H9 (cell line): Measurements from ENCODE around the gene PIGK. TPM values are rescaled to one million over a fixed set of nuclear protein-coding genes. Genes with fewer than 3 reads are reported as not detected.
"Not testable (repeated sequence)": the region's sequence is repeated elsewhere in the genome, so short reads cannot be mapped to it uniquely, and the experiment has no call there.

Experiments used
- DNase-seq: peaks from one replicate; pipeline ENCODE4 v3.0.0-alpha.2; 2017
- H2AFZ ChIP-seq: one replicate; pipeline ENCODE4 v1.6.1; 2013; ENCODE audit warnings: mild to moderate bottlenecking, low read length, control low read depth, moderate library complexity
- H2AK5ac ChIP-seq: 2 replicates; pipeline ENCODE4 v1.6.1; 2013; ENCODE audit warnings: low read length, control low read depth, mixed read lengths; ENCODE audit not compliant: insufficient read length
- H2BK120ac ChIP-seq: one replicate; pipeline ENCODE4 v1.6.1; 2013; ENCODE audit warnings: low read depth, mild to moderate bottlenecking, low read length, control low read depth, inconsistent platforms; ENCODE audit not compliant: poor library complexity, severe bottlenecking
- H2BK12ac ChIP-seq: 2 replicates; pipeline ENCODE4 v1.6.1; 2013; ENCODE audit warnings: low read length, control low read depth, mixed read lengths, low read depth; ENCODE audit not compliant: insufficient read length
- H2BK15ac ChIP-seq: 2 replicates; pipeline ENCODE4 v1.6.1; 2013; ENCODE audit warnings: low read depth, low read length, control low read depth
- H2BK20ac ChIP-seq: one replicate; pipeline ENCODE4 v1.6.1; 2013; ENCODE audit warnings: low read depth, mild to moderate bottlenecking, low read length, control low read depth, inconsistent platforms; ENCODE audit not compliant: poor library complexity, severe bottlenecking
- H2BK5ac ChIP-seq: 2 replicates; pipeline ENCODE4 v1.6.1; 2013; ENCODE audit warnings: low read length, control low read depth, mixed read lengths; ENCODE audit not compliant: insufficient read length
- H3K14ac ChIP-seq: 2 replicates; pipeline ENCODE4 v1.6.1; 2013; ENCODE audit warnings: low read length, control low read depth; ENCODE audit not compliant: insufficient read depth
- H3K18ac ChIP-seq: 2 replicates; pipeline ENCODE4 v1.6.1; 2013; ENCODE audit warnings: low read depth, mild to moderate bottlenecking, mixed read lengths, low read length, control low read depth; ENCODE audit not compliant: insufficient read length
- H3K23ac ChIP-seq: 2 replicates; pipeline ENCODE4 v1.6.1; 2013; ENCODE audit warnings: low read length, control low read depth, mixed read lengths, low read depth; ENCODE audit not compliant: insufficient read length
- H3K23me2 ChIP-seq: 2 replicates; pipeline ENCODE4 v1.6.1; 2013; ENCODE audit warnings: low read depth, mild to moderate bottlenecking, mixed read lengths, low read length, control low read depth; ENCODE audit not compliant: insufficient read length, poor library complexity, severe bottlenecking
- H3K27ac ChIP-seq: 2 replicates; pipeline ENCODE4 v1.5.1; 2013; ENCODE audit warnings: low read length, control low read depth, mixed read lengths, low read depth; ENCODE audit not compliant: insufficient read length
- H3K27me3 ChIP-seq: 2 replicates; pipeline ENCODE4 v1.6.1; 2013; ENCODE audit warnings: low read length, control low read depth, inconsistent platforms; ENCODE audit not compliant: insufficient read depth
- H3K4ac ChIP-seq: 2 replicates; pipeline ENCODE4 v1.6.1; 2013; ENCODE audit warnings: low read depth, mild to moderate bottlenecking, control low read depth, inconsistent platforms, low read length, moderate library complexity
- H3K4me1 ChIP-seq: 2 replicates; pipeline ENCODE4 v1.6.1; 2013; ENCODE audit warnings: low read length, control low read depth, inconsistent platforms; ENCODE audit not compliant: insufficient read depth
- H3K4me2 ChIP-seq: 2 replicates; pipeline ENCODE4 v1.6.1; 2013; ENCODE audit warnings: low read length, control low read depth, mixed read lengths; ENCODE audit not compliant: insufficient read length, insufficient read depth
- H3K56ac ChIP-seq: 2 replicates; pipeline ENCODE4 v1.6.1; 2013; ENCODE audit warnings: low read depth, mild to moderate bottlenecking, mixed read lengths, low read length, control low read depth; ENCODE audit not compliant: insufficient read length
- H3K79me1 ChIP-seq: 2 replicates; pipeline ENCODE4 v1.6.1; 2013; ENCODE audit warnings: low read depth, mild to moderate bottlenecking, moderate library complexity, low read length, control low read depth, inconsistent platforms; ENCODE audit not compliant: insufficient read depth, poor library complexity, severe bottlenecking
- H3K79me2 ChIP-seq: 2 replicates; pipeline ENCODE4 v1.6.1; 2013; ENCODE audit warnings: low read length, control low read depth, inconsistent platforms; ENCODE audit not compliant: insufficient read depth
- H3K9ac ChIP-seq: 2 replicates; pipeline ENCODE4 v1.6.1; 2013; ENCODE audit warnings: low read length, control low read depth, mixed read lengths; ENCODE audit not compliant: insufficient read length; ENCODE audit errors: extremely low read depth
- H3K9me3 ChIP-seq: one replicate; pipeline ENCODE4 v1.6.1; 2013; ENCODE audit warnings: low read depth, low read length, inconsistent platforms; ENCODE audit not compliant: control insufficient read depth
- H3T11ph ChIP-seq: one replicate; pipeline ENCODE4 v1.6.1; 2013; ENCODE audit warnings: mild to moderate bottlenecking, low read length, control low read depth, inconsistent platforms
- H4K20me1 ChIP-seq: one replicate; pipeline ENCODE4 v1.6.1; 2013; ENCODE audit not compliant: control insufficient read depth, insufficient read length, insufficient read depth
- H4K5ac ChIP-seq: 2 replicates; pipeline ENCODE4 v1.6.1; 2013; ENCODE audit warnings: low read depth, mild to moderate bottlenecking, mixed read lengths, low read length, control low read depth; ENCODE audit not compliant: insufficient read length
- H4K8ac ChIP-seq: replicated peaks from 2 replicates; pipeline ENCODE4 v1.6.1; 2013; ENCODE audit warnings: low read length, control low read depth, mixed read lengths, low read depth; ENCODE audit not compliant: insufficient read length
- H4K91ac ChIP-seq: 2 replicates; pipeline ENCODE4 v1.6.1; 2013; ENCODE audit warnings: low read depth, mild to moderate bottlenecking, moderate library complexity, mixed read lengths, low read length, control low read depth; ENCODE audit not compliant: insufficient read length
- H3K27ac Mint-ChIP-seq, 3 experiments: 2 replicates in 2 of 3; 3 replicates in 1 of 3; pipeline ENCODE4 v1.8.0; 2020 to 2021; ENCODE audit warnings: mixed read lengths in 3 of 3, mild to moderate bottlenecking in 1 of 3, moderate library complexity in 1 of 3
- H3K27me3 Mint-ChIP-seq: 2 replicates; pipeline ENCODE4 v1.8.0; 2021; ENCODE audit warnings: low read depth, mild to moderate bottlenecking, moderate library complexity, mixed read lengths
- H3K36me3 Mint-ChIP-seq, 3 experiments: 2 replicates in 2 of 3; 3 replicates in 1 of 3; pipeline ENCODE4 v1.8.0; 2020 to 2021; ENCODE audit warnings: low read depth in 3 of 3, mixed read lengths in 3 of 3; ENCODE audit not compliant: insufficient read depth in 1 of 3
- H3K4me1 Mint-ChIP-seq, 2 experiments: 2 replicates each; pipeline ENCODE4 v1.8.0; 2020; ENCODE audit warnings: mixed read lengths in 2 of 2
- H3K4me3 Mint-ChIP-seq, 2 experiments: 2 replicates in 1 of 2; 3 replicates in 1 of 2; pipeline ENCODE4 v1.8.0; 2020 to 2021; ENCODE audit warnings: mild to moderate bottlenecking in 2 of 2, mixed read lengths in 2 of 2, moderate library complexity in 1 of 2
- H3K9me3 Mint-ChIP-seq, 2 experiments: 2 replicates in 1 of 2; 3 replicates in 1 of 2; pipeline ENCODE4 v1.8.0; 2020; ENCODE audit warnings: mild to moderate bottlenecking in 2 of 2, mixed read lengths in 2 of 2, moderate library complexity in 1 of 2
- WGBS: extraction: QIAGEN DNeasy Blood & Tissue Kit; methylation state at CpG from one replicate; pipeline ENCODE4 v1.1.7; 2013; ENCODE audit warnings: missing lambda C conversion rate, low lambda C conversion rate, mixed read lengths; ENCODE audit not compliant: insufficient read length; ENCODE audit errors: extremely low coverage; 5-methylcytosine and 5-hydroxymethylcytosine counted together
- total RNA-seq: library from RNA; stranded (reverse); gene quantifications from 2 replicates; pipeline ENCODE4 v1.2.1, GENCODE V29; 2021
- TF ChIP-seq, protein P1 (sequence below): fragments of 200-600 bp; sonication (generic); conservative IDR thresholded peaks from 3 replicates; pipeline ENCODE4 v1.8.0; 2021; ENCODE audit warnings: antibody characterized with exemption, mild to moderate bottlenecking

PIGK gene
- total RNA-seq, 1 experiment from 2014 or later = 22.1 TPM

DNA sequence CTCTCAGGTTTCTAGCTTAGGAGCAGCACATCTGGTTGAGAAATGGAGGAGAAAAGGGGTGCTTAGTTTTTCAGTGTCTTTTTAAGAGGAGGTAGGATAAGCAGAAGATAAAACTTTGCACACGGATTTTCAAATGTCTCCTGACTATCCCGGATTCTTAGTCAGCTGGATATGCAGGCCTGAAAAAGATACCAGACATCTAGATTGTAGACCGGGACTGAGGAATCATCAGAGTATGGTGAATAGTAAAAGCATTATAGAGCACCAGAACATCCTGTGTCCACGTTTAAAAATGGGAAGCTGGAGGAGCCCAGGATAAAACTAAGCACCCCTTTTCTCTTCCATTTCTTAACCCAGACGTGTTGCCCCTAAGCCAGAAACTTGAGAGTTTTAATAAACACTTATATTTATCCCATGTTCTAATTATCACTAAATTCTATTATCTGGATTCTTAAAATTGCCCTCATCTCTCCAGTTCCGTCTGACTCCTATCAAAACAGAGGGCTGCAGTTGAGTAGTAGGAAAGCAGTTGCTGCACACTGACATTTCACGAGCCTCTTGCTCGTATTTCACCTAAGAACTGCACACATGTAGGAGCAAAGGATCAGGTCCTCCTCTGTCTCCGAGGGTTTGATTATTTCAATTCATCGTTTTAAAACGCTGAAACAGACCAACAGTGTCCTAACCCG, 609 bp downstream of the PIGK start:
- DNase-seq = no peak
- Histone ChIP-seq H3K56ac (no peak overlapping the region), H3K9me3 (no peaks in the 10 kb centered on the region), H3K4ac (no peak overlapping the region), H3K4me1 (no peaks in the 10 kb centered on the region; the same call in 1 of the 2 replicates), H3K79me2 (no peaks in the 10 kb centered on the region; the same call in 1 of the 2 replicates), H2AK5ac (no peak overlapping the region), H3K23ac (no peak overlapping the region), H3K4me2 (peak overlapping the region; percentile 82), H3K23me2 (peaks cover 3% of the 10 kb centered on the region), H4K91ac (no peak overlapping the region), H3K27ac (no peak overlapping the region), H2BK20ac (no peak overlapping the region), H2BK15ac (no peak overlapping the region), H2AFZ (no peak overlapping the region), H2BK5ac (no peak overlapping the region), H4K20me1 (no peaks in the 10 kb centered on the region), H3T11ph (no peak overlapping the region), H2BK120ac (no peak overlapping the region), H4K8ac (no peak overlapping the region), H3K79me1 (no peaks in the 10 kb centered on the region), H2BK12ac (no peak overlapping the region), H3K27me3 (no peaks in the 10 kb centered on the region), H3K9ac (peak overlapping the region; percentile 89), H3K18ac (no peak overlapping the region), H3K14ac (no peak overlapping the region), H4K5ac (no peak overlapping the region)
- TF ChIP-seq, protein P1, sequence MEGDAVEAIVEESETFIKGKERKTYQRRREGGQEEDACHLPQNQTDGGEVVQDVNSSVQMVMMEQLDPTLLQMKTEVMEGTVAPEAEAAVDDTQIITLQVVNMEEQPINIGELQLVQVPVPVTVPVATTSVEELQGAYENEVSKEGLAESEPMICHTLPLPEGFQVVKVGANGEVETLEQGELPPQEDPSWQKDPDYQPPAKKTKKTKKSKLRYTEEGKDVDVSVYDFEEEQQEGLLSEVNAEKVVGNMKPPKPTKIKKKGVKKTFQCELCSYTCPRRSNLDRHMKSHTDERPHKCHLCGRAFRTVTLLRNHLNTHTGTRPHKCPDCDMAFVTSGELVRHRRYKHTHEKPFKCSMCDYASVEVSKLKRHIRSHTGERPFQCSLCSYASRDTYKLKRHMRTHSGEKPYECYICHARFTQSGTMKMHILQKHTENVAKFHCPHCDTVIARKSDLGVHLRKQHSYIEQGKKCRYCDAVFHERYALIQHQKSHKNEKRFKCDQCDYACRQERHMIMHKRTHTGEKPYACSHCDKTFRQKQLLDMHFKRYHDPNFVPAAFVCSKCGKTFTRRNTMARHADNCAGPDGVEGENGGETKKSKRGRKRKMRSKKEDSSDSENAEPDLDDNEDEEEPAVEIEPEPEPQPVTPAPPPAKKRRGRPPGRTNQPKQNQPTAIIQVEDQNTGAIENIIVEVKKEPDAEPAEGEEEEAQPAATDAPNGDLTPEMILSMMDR = no peak
- H3K27ac Mint-ChIP-seq = peak overlapping the region; percentile 87 to 98 (median 95)
- peaks cover 20 to 30% (median 27%) of the 10 kb centered on the region in 3 experiments for H3K36me3 Mint-ChIP-seq
- no peaks in the 10 kb centered on the region for H3K27me3 Mint-ChIP-seq
- peaks cover 26 to 28% of the 10 kb centered on the region in 2 experiments for H3K4me1 Mint-ChIP-seq
- H3K9me3 Mint-ChIP-seq = peaks cover 7 to 8% of the 10 kb centered on the region in 2 experiments; a peak in 2 of 5 replicates
- H3K4me3 Mint-ChIP-seq = peak overlapping the region; percentile 95
- no CpG with 5 or more reads among the region's 12 CpGs for WGBS

DNA sequence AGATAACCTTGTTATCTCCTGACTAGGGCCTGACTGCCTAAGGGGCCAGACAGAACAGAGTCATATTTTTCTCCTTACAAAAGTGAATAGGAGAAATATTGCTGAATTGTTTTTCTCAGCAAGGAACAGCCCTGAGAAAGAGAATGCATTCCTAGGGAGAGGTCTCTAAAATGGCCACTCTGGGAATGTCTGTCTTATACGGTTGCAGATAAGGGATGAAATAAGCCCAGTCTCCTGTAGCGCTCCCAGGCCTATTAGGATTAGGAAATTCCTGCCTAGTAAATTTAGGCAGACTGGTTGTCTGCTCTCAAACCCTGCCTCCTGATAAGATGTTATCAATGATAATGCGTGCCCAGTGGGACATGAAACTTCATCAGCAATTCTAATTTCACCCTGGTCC, 15.2 kb downstream of the PIGK start:
- H3K36me3 Mint-ChIP-seq = peaks cover 14 to 23% (median 22%) of the 10 kb centered on the region in 3 experiments; a peak in 6 of 7 replicates
- H3K9me3 Mint-ChIP-seq = peaks cover 7 to 11% of the 10 kb centered on the region in 2 experiments
- H3K4me2 ChIP-seq, H3K9me3 ChIP-seq, H3T11ph ChIP-seq, H2AK5ac ChIP-seq, H3K14ac ChIP-seq, H3K56ac ChIP-seq, H3K27ac ChIP-seq, H3K79me1 ChIP-seq, DNase-seq, H3K23ac ChIP-seq, H3K4me1 Mint-ChIP-seq, H2BK12ac ChIP-seq, H3K27ac Mint-ChIP-seq, H4K8ac ChIP-seq, H2BK120ac ChIP-seq, H4K91ac ChIP-seq, H2BK5ac ChIP-seq, H3K9ac ChIP-seq, H3K4me1 ChIP-seq, H4K20me1 ChIP-seq, H3K18ac ChIP-seq, H2BK15ac ChIP-seq, H3K4ac ChIP-seq, H3K23me2 ChIP-seq, H3K27me3 Mint-ChIP-seq, H2AFZ ChIP-seq, H3K27me3 ChIP-seq, H4K5ac ChIP-seq, H3K79me2 ChIP-seq, H3K4me3 Mint-ChIP-seq, H2BK20ac ChIP-seq: not testable (repeated sequence)
- no CpG with 5 or more reads among the region's 3 CpGs for WGBS
